ENCODE results near the gene ATXN2.
"Not testable (repeated sequence)": the region's sequence is repeated elsewhere in the genome, so short reads cannot be mapped to it uniquely, and the experiment has no call there.

The ATXN2 gene

GRCh38 chr12:111573476-111573875 is 25.6 kb downstream of the ATXN2 start:
- ATAC-seq (replicated peaks) (no peak), DNase-seq (no peak)
- Mint-ChIP-seq H3K27ac (no peak overlapping the region), H3K4me1 (peaks cover 17 to 34% of the 10 kb centered on the region in 2 donors), H3K36me3 (peaks cover 2 to 20% of the 10 kb centered on the region in 2 donors), H3K9me3 (no peaks in the 10 kb centered on the region), H3K4me3 (no peak overlapping the region), H3K27me3 (no peaks in the 10 kb centered on the region)

GRCh38 chr12:111570084-111570961 is 28.8 kb downstream of the ATXN2 start:
- H3K36me3 Mint-ChIP-seq: peaks cover 4 to 26% of the 10 kb centered on the region in 2 donors
- DNase-seq: no peak
- H3K27ac Mint-ChIP-seq: no peak overlapping the region
- no peak overlapping the region for H3K4me3 Mint-ChIP-seq
- H3K27me3 Mint-ChIP-seq: no peaks in the 10 kb centered on the region
- H3K9me3 Mint-ChIP-seq: no peaks in the 10 kb centered on the region
- ATAC-seq (replicated peaks): no peak
- peaks cover 14 to 31% of the 10 kb centered on the region in 2 donors for H3K4me1 Mint-ChIP-seq

- DNase-seq (no peak), ATAC-seq (replicated peaks) (no peak)
- Mint-ChIP-seq H3K4me1 (peaks cover 14 to 32% of the 10 kb centered on the region in 2 donors), H3K27ac (peak overlapping the region; percentile 44), H3K9me3 (no peaks in the 10 kb centered on the region), H3K36me3 (peaks cover 4 to 26% of the 10 kb centered on the region in 2 donors), H3K4me3 (no peak overlapping the region), H3K27me3 (no peaks in the 10 kb centered on the region)
These were observed 29.6 kb downstream of the ATXN2 start for GRCh38 chr12:111569363-111570083.

GRCh38 chr12:111560844-111561243 is 38.3 kb downstream of the ATXN2 start:
- peaks cover 4 to 13% of the 10 kb centered on the region in 2 donors for H3K36me3 Mint-ChIP-seq
- not testable (repeated sequence) for H3K27me3 Mint-ChIP-seq; DNase-seq; H3K9me3 Mint-ChIP-seq; H3K4me3 Mint-ChIP-seq; ATAC-seq (replicated peaks)
- peaks cover 8 to 29% of the 10 kb centered on the region in 2 donors for H3K4me1 Mint-ChIP-seq
- H3K27ac Mint-ChIP-seq: peak overlapping the region; percentile 20

GRCh38 chr12:111558107-111558376 is 41.1 kb downstream of the ATXN2 start:
- H3K27ac Mint-ChIP-seq: no peak overlapping the region
- ATAC-seq (replicated peaks) (no peak), DNase-seq (no peak)
- no peak overlapping the region for H3K4me3 Mint-ChIP-seq
- peaks cover 17 to 19% of the 10 kb centered on the region in 2 donors for H3K36me3 Mint-ChIP-seq
- peaks cover 4 to 19% of the 10 kb centered on the region in 2 donors for H3K4me1 Mint-ChIP-seq
- H3K27me3 Mint-ChIP-seq: no peaks in the 10 kb centered on the region
- peaks cover 0 to 3% of the 10 kb centered on the region in 2 donors for H3K9me3 Mint-ChIP-seq

- DNase-seq (no peak), ATAC-seq (replicated peaks) (no peak)
- Mint-ChIP-seq H3K36me3 (peaks cover 17 to 19% of the 10 kb centered on the region in 2 donors), H3K27me3 (no peaks in the 10 kb centered on the region), H3K4me3 (no peak overlapping the region), H3K4me1 (peaks cover 4 to 14% of the 10 kb centered on the region in 2 donors), H3K27ac (no peak overlapping the region), H3K9me3 (peaks cover 0 to 3% of the 10 kb centered on the region in 2 donors)
These were observed 41.6 kb downstream of the ATXN2 start for GRCh38 chr12:111557271-111558106.

- Mint-ChIP-seq H3K9me3 (peaks cover 0 to 3% of the 10 kb centered on the region in 2 donors), H3K27me3 (no peaks in the 10 kb centered on the region), H3K4me3 (peak overlapping the region in 1 of 2 donors; percentile 19), H3K4me1 (peaks cover 4 to 10% of the 10 kb centered on the region in 2 donors), H3K27ac (no peak overlapping the region), H3K36me3 (peaks cover 17 to 24% of the 10 kb centered on the region in 2 donors)
- DNase-seq (no peak), ATAC-seq (replicated peaks) (no peak)
These were observed 42.4 kb downstream of the ATXN2 start for GRCh38 chr12:111556676-111557075.

- not testable (repeated sequence) for H3K27me3 Mint-ChIP-seq; DNase-seq; H3K4me1 Mint-ChIP-seq; H3K9me3 Mint-ChIP-seq; H3K4me3 Mint-ChIP-seq; H3K27ac Mint-ChIP-seq; ATAC-seq (replicated peaks)
- peaks cover 18 to 27% of the 10 kb centered on the region in 2 donors for H3K36me3 Mint-ChIP-seq
These were observed 43.8 kb downstream of the ATXN2 start for GRCh38 chr12:111555313-111555712.

- Mint-ChIP-seq H3K4me3 (no peak overlapping the region), H3K4me1 (peaks cover 5 to 6% of the 10 kb centered on the region in 2 donors)
- peak; percentile 62 to 75 for ATAC-seq (replicated peaks)
These were observed 52.2 kb downstream of the ATXN2 start for GRCh38 chr12:111546758-111547383.

GRCh38 chr12:111546171-111546570 is 52.9 kb downstream of the ATXN2 start:
- no peak for ATAC-seq (replicated peaks)
- Mint-ChIP-seq H3K4me3 (no peak overlapping the region), H3K27me3 (no peaks in the 10 kb centered on the region), H3K36me3 (peaks cover 20 to 34% of the 10 kb centered on the region in 2 donors), H3K9me3 (no peaks in the 10 kb centered on the region), H3K4me1 (peaks cover 5 to 6% of the 10 kb centered on the region in 2 donors), H3K27ac (peak overlapping the region; percentile 21)
- no peak for DNase-seq

More at GRCh38 chr12:111546758-111547383, 52.2 kb downstream of the ATXN2 start:
- no peak for DNase-seq
- Mint-ChIP-seq H3K9me3 (no peaks in the 10 kb centered on the region), H3K27ac (no peak overlapping the region), H3K27me3 (no peaks in the 10 kb centered on the region), H3K36me3 (peaks cover 22 to 38% of the 10 kb centered on the region in 2 donors)

- Mint-ChIP-seq H3K27me3 (no peaks in the 10 kb centered on the region), H3K27ac (no peak overlapping the region), H3K4me3 (no peak overlapping the region), H3K36me3 (peaks cover 18 to 30% of the 10 kb centered on the region in 2 donors), H3K9me3 (no peaks in the 10 kb centered on the region), H3K4me1 (peaks cover 5 to 6% of the 10 kb centered on the region in 2 donors)
- ATAC-seq (replicated peaks) (no peak), DNase-seq (no peak)
These were observed 55.1 kb downstream of the ATXN2 start for GRCh38 chr12:111544032-111544431.

- Mint-ChIP-seq H3K27ac (no peak overlapping the region), H3K36me3 (peaks cover 22 to 30% of the 10 kb centered on the region in 2 donors), H3K4me3 (no peak overlapping the region), H3K27me3 (no peaks in the 10 kb centered on the region), H3K9me3 (no peaks in the 10 kb centered on the region), H3K4me1 (peaks cover 5 to 7% of the 10 kb centered on the region in 2 donors)
- ATAC-seq (replicated peaks) (no peak), DNase-seq (no peak)
These were observed 66.4 kb downstream of the ATXN2 start for GRCh38 chr12:111532751-111533150.

- Mint-ChIP-seq H3K27ac (no peak overlapping the region), H3K4me3 (no peak overlapping the region), H3K36me3 (peaks cover 14 to 24% of the 10 kb centered on the region in 2 donors), H3K4me1 (peaks cover 5 to 7% of the 10 kb centered on the region in 2 donors), H3K27me3 (no peaks in the 10 kb centered on the region), H3K9me3 (no peaks in the 10 kb centered on the region)
- ATAC-seq (replicated peaks): peak; percentile 86 to 91
- DNase-seq: peak; percentile 18
These were observed 69.4 kb downstream of the ATXN2 start for GRCh38 chr12:111529424-111530368.

Measured in stimulated activated naive B cell treated with anti-CD40 and anti-IgM and Interleukin-4, amounts not matched to agents 10 μg/mL and 1 μg/mL and 100 μg/mL, for 72 hours (primary cell).